CD4-positive, alpha-beta memory T cell (primary cell): ENCODE data around the gene EGFL6. TPM values are rescaled to one million over a fixed set of nuclear protein-coding genes. Genes with fewer than 3 reads are reported as not detected.

Experiments
- CTCF ChIA-PET: fragments of 350-600 bp; sonication (Branson Sonifier 250); formaldehyde crosslinking; loops from one replicate; lab custom pipeline; 2021; ENCODE audit warnings: inconsistent platforms; ENCODE audit not compliant: partially characterized antibody; lab: Charles Lee
- POLR2A ChIA-PET: fragments of 350-600 bp; sonication (Branson Sonifier 250); formaldehyde crosslinking; loops from one replicate; lab custom pipeline; 2021; ENCODE audit not compliant: partially characterized antibody; lab: Charles Lee
- DNase-seq, 5 donors: peaks; one replicate each; pipeline versions ENCODE4 v3.0.0 to v3.0.0-alpha.2; 2020 to 2022; ENCODE audit warnings: mixed read lengths in 1 of 5
- H3K27ac ChIP-seq: one replicate; pipeline ENCODE4 v1.7.0; 2013; ENCODE audit warnings: low read depth, low read length
- H3K27me3 ChIP-seq: 2 replicates; pipeline ENCODE4 v1.7.0; 2013; ENCODE audit warnings: mild to moderate bottlenecking, low read length, moderate library complexity; ENCODE audit not compliant: insufficient read depth
- H3K36me3 ChIP-seq: 2 replicates; pipeline ENCODE4 v1.7.0; 2013; ENCODE audit warnings: mild to moderate bottlenecking, low read length, moderate library complexity; ENCODE audit not compliant: insufficient read depth
- H3K4me1 ChIP-seq: 2 replicates; pipeline ENCODE4 v1.7.0; 2013; ENCODE audit warnings: mild to moderate bottlenecking, low read length, moderate library complexity; ENCODE audit not compliant: insufficient read depth
- H3K4me3 ChIP-seq, 2 donors: one replicate each; pipeline ENCODE4 v1.7.0; 2013; ENCODE audit warnings: low read length in 2 of 2, mild to moderate bottlenecking in 1 of 2
- H3K9me3 ChIP-seq, 2 donors: one replicate each; pipeline ENCODE4 v1.7.0; 2013; ENCODE audit warnings: low read length in 2 of 2, control low read depth in 1 of 2; ENCODE audit not compliant: control insufficient read depth in 1 of 2
- H3K27ac Mint-ChIP-seq, 7 donors: one replicate each; pipeline ENCODE4 v1.8.0; 2020 to 2021; ENCODE audit warnings: mixed read lengths in 7 of 7, mild to moderate bottlenecking in 6 of 7, inconsistent platforms in 3 of 7, moderate library complexity in 3 of 7
- H3K27me3 Mint-ChIP-seq, 2 donors: one replicate each; pipeline ENCODE4 v1.8.0; 2020 to 2021; ENCODE audit warnings: mixed read lengths in 2 of 2
- H3K36me3 Mint-ChIP-seq, 2 donors: one replicate each; pipeline ENCODE4 v1.8.0; 2020 to 2021; ENCODE audit warnings: mixed read lengths in 2 of 2, inconsistent platforms in 1 of 2, mild to moderate bottlenecking in 1 of 2
- H3K4me1 Mint-ChIP-seq, 4 donors: one replicate each; pipeline ENCODE4 v1.8.0; 2020 to 2021; ENCODE audit warnings: mixed read lengths in 4 of 4, mild to moderate bottlenecking in 1 of 4
- H3K4me3 Mint-ChIP-seq, 8 donors: one replicate each; pipeline ENCODE4 v1.8.0; 2020 to 2021; ENCODE audit warnings: mixed read lengths in 8 of 8, mild to moderate bottlenecking in 7 of 8, moderate library complexity in 6 of 8, inconsistent platforms in 3 of 8
- H3K9me3 Mint-ChIP-seq, 8 donors: one replicate each; pipeline ENCODE4 v1.8.0; 2020 to 2021; ENCODE audit warnings: mixed read lengths in 8 of 8, mild to moderate bottlenecking in 5 of 8, inconsistent platforms in 3 of 8, moderate library complexity in 1 of 8
- intact Hi-C: fragments of 100-400 bp; cut with micrococcal nuclease; formaldehyde crosslinking; loops from one replicate; pipeline ENCODE4 v1.15.1; 2023
- polyA plus RNA-seq, 2 donors: library from polyadenylated mRNA; unstranded; fragments of 300-500 nt; fragmentation: Illumina TruSeq; gene quantifications; one replicate each; pipeline ENCODE4 v1.2.3, GENCODE V29; 2021
- total RNA-seq, 2 experiments: library from RNA; stranded (reverse); gene quantifications; one replicate each; pipeline ENCODE4 v1.2.3, GENCODE V29; 2021

Gene EGFL6
- total and polyA plus RNA-seq, 4 experiments from 2014 or later, result not detected

- no peak overlapping the region for H3K4me3 Mint-ChIP-seq
- no peak overlapping the region for H3K27ac ChIP-seq
Observed at GRCh38 chrX:13538414-13538813, 31.0 kb upstream of the EGFL6 start.

GRCh38 chrX:13540602-13541001 is 28.8 kb upstream of the EGFL6 start:
- Histone ChIP-seq H3K27ac (no peak overlapping the region), H3K9me3 (no peaks in the 10 kb centered on the region), H3K36me3 (no peaks in the 10 kb centered on the region), H3K4me1 (no peaks in the 10 kb centered on the region), H3K27me3 (no peaks in the 10 kb centered on the region), H3K4me3 (no peak overlapping the region)
- Mint-ChIP-seq H3K27me3 (no peaks in the 10 kb centered on the region), H3K4me1 (no peaks in the 10 kb centered on the region), H3K36me3 (no peaks in the 10 kb centered on the region), H3K4me3 (no peak overlapping the region), H3K9me3 (peaks cover 0 to 2% (median 0%) of the 10 kb centered on the region in 8 donors), H3K27ac (no peak overlapping the region)
- POLR2A ChIA-PET, result no interaction called here
- intact Hi-C loops, result no loop called here
- CTCF ChIA-PET, result no interaction called here
- no peak for DNase-seq

More at GRCh38 chrX:13538414-13538813, 31.0 kb upstream of the EGFL6 start:
- H3K4me1 Mint-ChIP-seq, result no peaks in the 10 kb centered on the region
- Histone ChIP-seq H3K4me1 (no peaks in the 10 kb centered on the region), H3K4me3 (no peak overlapping the region), H3K9me3 (no peaks in the 10 kb centered on the region), H3K27me3 (no peaks in the 10 kb centered on the region), H3K36me3 (no peaks in the 10 kb centered on the region)
- intact Hi-C loops, result no loop called here
- H3K27me3 Mint-ChIP-seq, result no peaks in the 10 kb centered on the region
- DNase-seq, result no peak
- H3K9me3 Mint-ChIP-seq, result peaks cover 0 to 3% (median 0%) of the 10 kb centered on the region in 8 donors
- ChIA-PET POLR2A (no interaction called here), CTCF (interaction anchor here (1.3 kb wide), 1 partner anchor 31 kb away, joined by 3 read pairs; no protein-coding TSS in a partner anchor)
- H3K36me3 Mint-ChIP-seq, result no peaks in the 10 kb centered on the region
- H3K27ac Mint-ChIP-seq, result no peak overlapping the region

- intact Hi-C loops, result no loop called here
Observed at GRCh38 chrX:13545726-13546125, 23.7 kb upstream of the EGFL6 start.

GRCh38 chrX:13547671-13548070 is 21.7 kb upstream of the EGFL6 start:
- H3K4me1 ChIP-seq, result no peaks in the 10 kb centered on the region
- Mint-ChIP-seq H3K4me3 (no peak overlapping the region), H3K27me3 (peaks cover under 1 to 1% of the 10 kb centered on the region in 2 donors), H3K4me1 (no peaks in the 10 kb centered on the region), H3K36me3 (no peaks in the 10 kb centered on the region), H3K27ac (no peak overlapping the region), H3K9me3 (no peaks in the 10 kb centered on the region)
- no peak overlapping the region for H3K4me3 ChIP-seq
- no peaks in the 10 kb centered on the region for H3K9me3 ChIP-seq
- intact Hi-C loops, result no loop called here
- no peak for DNase-seq
- ChIA-PET CTCF (no interaction called here), POLR2A (no interaction called here)
- no peaks in the 10 kb centered on the region for H3K27me3 ChIP-seq
- no peaks in the 10 kb centered on the region for H3K36me3 ChIP-seq
- H3K27ac ChIP-seq, result no peak overlapping the region

More at GRCh38 chrX:13545726-13546125, 23.7 kb upstream of the EGFL6 start:
- Mint-ChIP-seq H3K4me1 (no peaks in the 10 kb centered on the region), H3K9me3 (no peaks in the 10 kb centered on the region), H3K36me3 (no peaks in the 10 kb centered on the region), H3K4me3 (no peak overlapping the region), H3K27me3 (no peaks in the 10 kb centered on the region), H3K27ac (no peak overlapping the region)
- CTCF ChIA-PET, result no interaction called here
- Histone ChIP-seq H3K4me1 (no peaks in the 10 kb centered on the region), H3K36me3 (no peaks in the 10 kb centered on the region), H3K27me3 (no peaks in the 10 kb centered on the region), H3K9me3 (no peaks in the 10 kb centered on the region), H3K27ac (no peak overlapping the region), H3K4me3 (no peak overlapping the region)
- DNase-seq, result no peak
- POLR2A ChIA-PET, result no interaction called here

GRCh38 chrX:13550346-13550745 is 19.1 kb upstream of the EGFL6 start:
- Mint-ChIP-seq H3K27me3 (peaks cover 1 to 3% of the 10 kb centered on the region in 2 donors), H3K4me3 (no peak overlapping the region), H3K9me3 (no peaks in the 10 kb centered on the region), H3K4me1 (no peaks in the 10 kb centered on the region), H3K27ac (no peak overlapping the region), H3K36me3 (no peaks in the 10 kb centered on the region)
- H3K9me3 ChIP-seq, result no peaks in the 10 kb centered on the region
- no peaks in the 10 kb centered on the region for H3K36me3 ChIP-seq
- POLR2A ChIA-PET, result no interaction called here
- DNase-seq, result no peak
- CTCF ChIA-PET, result no interaction called here
- no peak overlapping the region for H3K27ac ChIP-seq
- H3K27me3 ChIP-seq, result no peaks in the 10 kb centered on the region
- H3K4me3 ChIP-seq, result no peak overlapping the region
- intact Hi-C loops, result no loop called here
- no peaks in the 10 kb centered on the region for H3K4me1 ChIP-seq

- no peaks in the 10 kb centered on the region for H3K36me3 ChIP-seq
- Mint-ChIP-seq H3K27ac (no peak overlapping the region), H3K4me1 (no peaks in the 10 kb centered on the region), H3K9me3 (peaks cover 0 to 2% (median 0%) of the 10 kb centered on the region in 8 donors), H3K27me3 (peaks cover 3 to 4% of the 10 kb centered on the region in 2 donors), H3K4me3 (no peak overlapping the region), H3K36me3 (no peaks in the 10 kb centered on the region)
- no peaks in the 10 kb centered on the region for H3K27me3 ChIP-seq
- ChIA-PET POLR2A (no interaction called here), CTCF (no interaction called here)
- H3K9me3 ChIP-seq, result no peaks in the 10 kb centered on the region
- no peak overlapping the region for H3K4me3 ChIP-seq
- intact Hi-C loops, result no loop called here
- H3K4me1 ChIP-seq, result no peaks in the 10 kb centered on the region
- no peak for DNase-seq
- no peak overlapping the region for H3K27ac ChIP-seq
Observed at GRCh38 chrX:13551610-13552009, 17.8 kb upstream of the EGFL6 start.

GRCh38 chrX:13552892-13553291 is 16.5 kb upstream of the EGFL6 start:
- intact Hi-C loops, result no loop called here
- H3K4me1 ChIP-seq, result no peaks in the 10 kb centered on the region
- CTCF ChIA-PET, result no interaction called here
- H3K9me3 ChIP-seq, result no peaks in the 10 kb centered on the region
- DNase-seq, result no peak
- no peaks in the 10 kb centered on the region for H3K27me3 ChIP-seq
- Mint-ChIP-seq H3K9me3 (peaks cover 0 to 2% (median 0%) of the 10 kb centered on the region in 8 donors), H3K27ac (no peak overlapping the region), H3K36me3 (no peaks in the 10 kb centered on the region), H3K27me3 (peaks cover 4% of the 10 kb centered on the region in 2 donors), H3K4me3 (no peak overlapping the region), H3K4me1 (no peaks in the 10 kb centered on the region)
- POLR2A ChIA-PET, result no interaction called here
- H3K36me3 ChIP-seq, result no peaks in the 10 kb centered on the region
- no peak overlapping the region for H3K27ac ChIP-seq
- H3K4me3 ChIP-seq, result no peak overlapping the region

- no peak overlapping the region for H3K4me3 ChIP-seq
- no peaks in the 10 kb centered on the region for H3K27me3 ChIP-seq
- Mint-ChIP-seq H3K4me3 (no peak overlapping the region), H3K36me3 (no peaks in the 10 kb centered on the region), H3K9me3 (no peaks in the 10 kb centered on the region), H3K27ac (no peak overlapping the region), H3K27me3 (peaks cover 11 to 15% of the 10 kb centered on the region in 2 donors), H3K4me1 (peaks cover 3 to 11% (median 7%) of the 10 kb centered on the region in 4 donors)
- DNase-seq, result no peak
- H3K36me3 ChIP-seq, result no peaks in the 10 kb centered on the region
- H3K27ac ChIP-seq, result no peak overlapping the region
- ChIA-PET CTCF (no interaction called here), POLR2A (no interaction called here)
- no peaks in the 10 kb centered on the region for H3K9me3 ChIP-seq
- no peaks in the 10 kb centered on the region for H3K4me1 ChIP-seq
- intact Hi-C loops, result no loop called here
Observed at GRCh38 chrX:13565511-13565910, 3.9 kb upstream of the EGFL6 start.
